ENCODE data around the gene ST3GAL2. TPM values are rescaled to one million over a fixed set of nuclear protein-coding genes. Genes with fewer than 3 reads are reported as not detected.

Gene ST3GAL2
- total and polyA plus RNA-seq, 8 donors = 25.3 to 38.5 (median 30.6) TPM

GRCh38 chr16:70349783-70350182 lies 89.1 kb downstream of the ST3GAL2 start:
- DNase-seq = no peak
- ATAC-seq = no peak
- no peaks in the 10 kb centered on the region for H3K9me3 ChIP-seq
- H3K4me1 ChIP-seq = peaks cover 13 to 24% of the 10 kb centered on the region in 2 donors
- H3K27me3 ChIP-seq = no peaks in the 10 kb centered on the region
- no peak overlapping the region for H3K4me3 ChIP-seq
- no peak for TF ChIP-seq CTCF (IDR thresholded peaks at IDR 0.05)
- H3K27ac ChIP-seq = no peak overlapping the region
- intact Hi-C loops (cut with DNase I) = no loop called here
- H3K36me3 ChIP-seq = peaks cover 0 to 50% of the 10 kb centered on the region in 2 donors

- Histone ChIP-seq H3K27me3 (no peaks in the 10 kb centered on the region), H3K36me3 (peaks cover 0 to 42% of the 10 kb centered on the region in 2 donors), H3K9me3 (no peaks in the 10 kb centered on the region), H3K4me1 (peaks cover 13 to 24% of the 10 kb centered on the region in 2 donors), H3K4me3 (no peak overlapping the region), H3K27ac (no peak overlapping the region)
- intact Hi-C loops (cut with DNase I) = no loop called here
- no peak for TF ChIP-seq CTCF (IDR thresholded peaks at IDR 0.05)
- DNase-seq (no peak), ATAC-seq (no peak)
Observed at GRCh38 chr16:70348991-70349390, 89.9 kb downstream of the ST3GAL2 start.

GRCh38 chr16:70345840-70346239 lies 93.1 kb downstream of the ST3GAL2 start:
- Histone ChIP-seq H3K4me1 (peaks cover 13 to 24% of the 10 kb centered on the region in 2 donors), H3K4me3 (peak overlapping the region; percentile 64 to 85), H3K36me3 (peaks cover 0 to 11% of the 10 kb centered on the region in 2 donors), H3K9me3 (no peaks in the 10 kb centered on the region), H3K27ac (no peak overlapping the region), H3K27me3 (no peaks in the 10 kb centered on the region)
- ATAC-seq (no peak), DNase-seq (no peak)
- no peak for TF ChIP-seq CTCF (IDR thresholded peaks at IDR 0.05)
- intact Hi-C loops (cut with DNase I) = no loop called here

- intact Hi-C loops (cut with DNase I) = no loop called here
- Histone ChIP-seq H3K27ac (no peak overlapping the region), H3K27me3 (no peaks in the 10 kb centered on the region), H3K4me1 (peaks cover 4 to 8% of the 10 kb centered on the region in 2 donors), H3K36me3 (peaks cover 0 to 5% of the 10 kb centered on the region in 2 donors), H3K4me3 (no peak overlapping the region), H3K9me3 (no peaks in the 10 kb centered on the region)
- no peak for TF ChIP-seq CTCF (IDR thresholded peaks at IDR 0.05)
- ATAC-seq (no peak), DNase-seq (no peak)
Observed at GRCh38 chr16:70342016-70342415, 96.9 kb downstream of the ST3GAL2 start.

- TF ChIP-seq CTCF (IDR thresholded peaks at IDR 0.05) = no peak
- Histone ChIP-seq H3K36me3 (peaks cover 0 to 8% of the 10 kb centered on the region in 2 donors), H3K9me3 (no peaks in the 10 kb centered on the region), H3K27me3 (no peaks in the 10 kb centered on the region), H3K4me3 (no peak overlapping the region), H3K4me1 (peaks cover 4 to 8% of the 10 kb centered on the region in 2 donors), H3K27ac (no peak overlapping the region)
- intact Hi-C loops (cut with DNase I) = no loop called here
- ATAC-seq (no peak), DNase-seq (no peak)
Observed at GRCh38 chr16:70341600-70341999, 97.3 kb downstream of the ST3GAL2 start.

All from left lung (tissue), 10 donors.